Natural killer cell treated with Interleukin-12 subunit alpha and Interleukin-12 subunit beta and Interleukin-15 and Interleukin-18, amount 100 ng/mL, for 72 hours (primary cell): ENCODE measurements around the gene TMEM240. TPM values are rescaled to one million over a fixed set of nuclear protein-coding genes. Genes with fewer than 3 reads are reported as not detected.
"Not testable (repeated sequence)": the region's sequence is repeated elsewhere in the genome, so short reads cannot be mapped to it uniquely, and the experiment has no call there.

Experiments
- ATAC-seq, 2 donors: fragments of 150-1000 bp; cut with Tn5 transposase in 1 of 2; sonication (Bioruptor Pico), chemical (Tn5 transposase) in 1 of 2; 2 replicates each; pipeline ENCODE4 v1.10.0; 2021
- DNase-seq: peaks from one replicate; pipeline ENCODE4 v3.0.0; 2022; ENCODE audit warnings: low spot score
- H3K27ac Mint-ChIP-seq, 2 donors: 1 replicate in 1 of 2; 2 replicates in 1 of 2; pipeline ENCODE4 v1.8.0; 2022; ENCODE audit warnings: mixed read lengths in 2 of 2, mild to moderate bottlenecking in 1 of 2, moderate library complexity in 1 of 2
- H3K27me3 Mint-ChIP-seq, 2 donors: 1 replicate in 1 of 2; 2 replicates in 1 of 2; pipeline ENCODE4 v1.8.0; 2022; ENCODE audit warnings: mixed read lengths in 2 of 2
- H3K36me3 Mint-ChIP-seq: one replicate; pipeline ENCODE4 v1.8.0; 2022; ENCODE audit warnings: mixed read lengths
- H3K4me1 Mint-ChIP-seq, 2 donors: 1 replicate in 1 of 2; 2 replicates in 1 of 2; pipeline ENCODE4 v1.8.0; 2022; ENCODE audit warnings: low read depth in 2 of 2, mixed read lengths in 2 of 2, mild to moderate bottlenecking in 1 of 2
- H3K4me3 Mint-ChIP-seq: one replicate; pipeline ENCODE4 v1.8.0; 2022; ENCODE audit warnings: mixed read lengths
- H3K9me3 Mint-ChIP-seq: 2 replicates; pipeline ENCODE4 v1.8.0; 2022; ENCODE audit warnings: mixed read lengths
- total RNA-seq, 2 donors: library from RNA; stranded (reverse); gene quantifications; one replicate each; pipeline ENCODE4 v1.2.3, GENCODE V29; 2022

TMEM240 gene
- total RNA-seq, 2 donors from 2014 or later: 1.6 TPM; not detected in 1

DNA sequence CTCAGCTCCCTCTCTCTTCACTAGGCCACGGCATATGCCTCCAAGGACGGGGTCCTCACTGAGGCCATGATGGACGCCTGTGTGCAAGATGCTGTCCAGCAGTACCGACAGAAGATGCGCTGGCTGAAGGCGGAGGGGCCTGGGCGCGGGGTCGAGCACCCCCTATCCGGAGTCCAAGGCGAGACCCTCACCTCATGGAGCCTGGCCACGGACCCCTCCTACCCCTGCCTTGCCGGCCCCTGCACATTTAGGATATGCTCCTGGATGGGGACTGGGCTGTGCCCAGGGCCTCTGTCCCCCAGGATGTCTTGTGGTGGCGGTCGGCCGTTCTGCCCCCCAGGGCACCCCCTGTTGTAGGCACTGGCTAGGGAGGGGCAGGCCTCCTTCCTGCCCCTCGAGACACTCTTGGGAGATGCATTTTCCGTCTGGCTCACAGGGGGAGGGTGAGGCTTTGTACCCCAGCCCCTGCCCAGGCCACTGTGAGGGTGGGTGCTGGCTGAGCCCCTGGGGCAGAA, 44.9 kb downstream of the TMEM240 start:
- H3K27ac Mint-ChIP-seq, H3K27me3 Mint-ChIP-seq, H3K9me3 Mint-ChIP-seq, H3K4me1 Mint-ChIP-seq, DNase-seq, H3K4me3 Mint-ChIP-seq: not testable (repeated sequence)
- ATAC-seq: peak; percentile 21 to 46
- peaks cover 12% of the 10 kb centered on the region for H3K36me3 Mint-ChIP-seq

DNA sequence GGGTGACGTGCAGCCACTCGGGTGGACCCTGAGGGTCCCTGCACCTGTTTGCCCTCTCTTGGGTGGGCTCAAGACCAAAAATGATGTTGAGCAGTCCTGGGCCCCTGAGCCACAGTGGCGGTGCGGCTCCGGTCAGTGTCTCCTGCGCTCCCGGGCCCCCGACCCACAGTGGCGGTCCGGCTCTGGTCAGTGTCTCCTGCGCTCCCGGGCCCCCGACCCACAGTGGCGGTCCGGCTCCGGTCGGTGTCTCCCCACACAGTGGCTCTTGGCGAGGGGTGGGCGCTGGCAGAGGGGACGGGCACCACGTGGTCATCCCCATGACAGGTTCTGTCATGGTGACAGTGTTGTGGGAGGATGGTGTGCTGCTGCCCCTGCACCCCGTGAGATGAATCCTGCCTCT, 46.1 kb downstream of the TMEM240 start:
- DNase-seq, H3K4me3 Mint-ChIP-seq, H3K27me3 Mint-ChIP-seq, H3K27ac Mint-ChIP-seq, H3K4me1 Mint-ChIP-seq, H3K9me3 Mint-ChIP-seq, ATAC-seq: not testable (repeated sequence)
- H3K36me3 Mint-ChIP-seq: peaks cover 12% of the 10 kb centered on the region

DNA sequence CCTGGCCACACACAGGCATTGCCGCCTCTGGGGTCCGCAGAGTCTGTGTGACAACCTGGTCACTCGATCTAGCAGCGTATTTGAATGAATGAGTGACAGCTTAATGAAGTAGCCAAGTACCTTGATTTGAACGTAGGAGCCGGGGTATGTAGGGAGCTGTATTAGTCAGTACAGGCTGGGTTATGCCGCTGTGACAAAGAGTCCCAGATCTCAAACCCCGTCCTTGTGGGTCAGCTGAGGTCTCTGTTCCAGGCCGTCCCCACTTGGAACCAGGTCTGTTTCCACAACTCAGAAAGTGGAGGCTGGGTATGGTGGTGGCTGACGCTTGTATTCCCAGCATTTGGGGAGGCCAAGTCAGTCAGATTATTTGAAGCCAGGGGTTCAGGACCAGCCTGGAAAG, 48.8 kb downstream of the TMEM240 start:
- ATAC-seq (no peak), DNase-seq (no peak)
- peaks cover 3% of the 10 kb centered on the region for H3K9me3 Mint-ChIP-seq
- H3K4me3 Mint-ChIP-seq: no peak overlapping the region
- no peaks in the 10 kb centered on the region for H3K27me3 Mint-ChIP-seq
- H3K27ac Mint-ChIP-seq: no peak overlapping the region
- no peaks in the 10 kb centered on the region for H3K4me1 Mint-ChIP-seq
- H3K36me3 Mint-ChIP-seq: peaks cover 12% of the 10 kb centered on the region

DNA sequence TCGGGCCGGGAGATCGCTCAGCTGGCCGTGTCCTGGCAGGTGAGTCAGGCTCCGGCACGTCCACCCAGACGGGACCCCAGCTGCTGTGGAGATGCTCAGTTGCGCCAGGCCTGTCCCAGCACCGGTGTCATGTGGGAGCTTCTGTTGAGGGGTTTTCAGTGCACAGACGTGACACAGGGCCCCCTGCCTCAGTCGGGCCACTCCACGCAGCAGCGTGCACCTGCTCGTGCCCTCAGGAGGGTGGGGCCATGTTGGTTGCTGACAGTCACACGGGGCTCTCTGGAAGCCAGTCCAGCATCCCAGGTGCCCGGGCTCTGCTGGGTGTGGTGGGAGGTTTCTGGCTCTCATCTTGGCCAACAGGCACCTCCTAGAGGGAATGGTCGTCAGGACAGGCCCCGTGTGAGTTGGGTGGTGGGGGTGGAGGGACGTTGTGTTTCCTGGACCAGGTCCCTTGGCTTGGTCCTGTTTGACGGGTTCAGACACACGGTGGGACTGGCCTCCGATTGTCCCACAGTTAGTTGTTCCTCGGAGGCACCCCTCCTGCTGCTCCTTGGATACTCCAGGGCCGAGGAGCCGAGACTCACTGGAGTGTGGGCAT, 49.7 kb downstream of the TMEM240 start:
- H3K36me3 Mint-ChIP-seq: peaks cover 12% of the 10 kb centered on the region
- peaks cover 3% of the 10 kb centered on the region for H3K9me3 Mint-ChIP-seq
- no peaks in the 10 kb centered on the region for H3K4me1 Mint-ChIP-seq
- no peaks in the 10 kb centered on the region for H3K27me3 Mint-ChIP-seq
- H3K4me3 Mint-ChIP-seq: no peak overlapping the region
- ATAC-seq (no peak), DNase-seq (no peak)
- H3K27ac Mint-ChIP-seq: no peak overlapping the region

DNA sequence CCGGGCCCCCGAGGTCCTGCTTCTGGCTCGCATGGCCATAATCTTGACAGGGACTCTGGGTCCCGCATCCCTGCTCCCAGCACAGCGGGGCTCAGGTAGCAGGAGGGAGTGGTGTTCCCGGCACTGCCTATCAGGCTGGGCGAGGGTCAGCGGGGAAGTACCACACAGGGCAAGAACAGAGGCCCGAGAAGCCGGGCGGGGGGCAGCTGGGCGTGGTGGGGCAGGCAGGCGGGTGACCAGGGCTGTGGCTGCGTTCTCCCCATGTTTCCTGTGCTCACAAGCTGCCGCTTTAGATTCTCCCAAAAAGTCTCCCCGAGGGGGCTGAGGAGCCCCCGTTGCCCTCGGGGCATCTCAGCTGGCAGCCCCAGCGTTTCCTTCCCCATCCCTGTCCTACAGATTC, 50.6 kb downstream of the TMEM240 start:
- H3K27ac Mint-ChIP-seq: no peak overlapping the region
- DNase-seq: no peak
- H3K4me1 Mint-ChIP-seq: no peaks in the 10 kb centered on the region
- peaks cover 3% of the 10 kb centered on the region for H3K9me3 Mint-ChIP-seq
- peaks cover 12% of the 10 kb centered on the region for H3K36me3 Mint-ChIP-seq
- no peak overlapping the region for H3K4me3 Mint-ChIP-seq
- no peaks in the 10 kb centered on the region for H3K27me3 Mint-ChIP-seq
- ATAC-seq: peak in 1 of 2 donors; percentile 11

DNA sequence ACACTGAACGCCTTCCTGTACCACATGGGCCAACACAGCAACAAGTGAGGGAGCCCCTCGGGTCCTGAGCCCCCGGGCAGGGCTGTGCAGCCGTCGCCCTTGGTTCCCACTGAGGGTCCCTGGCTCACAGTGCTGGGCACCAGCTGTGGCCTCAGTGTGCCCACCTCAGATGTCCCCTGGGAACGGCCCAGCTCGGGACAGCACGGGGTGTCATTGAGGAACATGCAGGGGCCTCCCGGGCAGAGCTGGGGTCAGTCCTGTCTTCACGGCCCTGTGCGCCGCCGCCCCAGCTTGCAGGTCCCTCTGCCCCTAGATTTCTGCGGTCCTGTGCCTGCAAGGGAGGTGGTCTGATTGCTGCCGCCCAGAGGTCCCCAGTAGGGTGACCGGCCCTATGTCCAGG, 51.2 kb downstream of the TMEM240 start:
- peaks cover 3% of the 10 kb centered on the region for H3K9me3 Mint-ChIP-seq
- H3K27ac Mint-ChIP-seq: no peak overlapping the region
- DNase-seq (no peak), ATAC-seq (no peak)
- no peaks in the 10 kb centered on the region for H3K4me1 Mint-ChIP-seq
- H3K27me3 Mint-ChIP-seq: no peaks in the 10 kb centered on the region
- no peak overlapping the region for H3K4me3 Mint-ChIP-seq
- H3K36me3 Mint-ChIP-seq: peaks cover 12% of the 10 kb centered on the region

DNA sequence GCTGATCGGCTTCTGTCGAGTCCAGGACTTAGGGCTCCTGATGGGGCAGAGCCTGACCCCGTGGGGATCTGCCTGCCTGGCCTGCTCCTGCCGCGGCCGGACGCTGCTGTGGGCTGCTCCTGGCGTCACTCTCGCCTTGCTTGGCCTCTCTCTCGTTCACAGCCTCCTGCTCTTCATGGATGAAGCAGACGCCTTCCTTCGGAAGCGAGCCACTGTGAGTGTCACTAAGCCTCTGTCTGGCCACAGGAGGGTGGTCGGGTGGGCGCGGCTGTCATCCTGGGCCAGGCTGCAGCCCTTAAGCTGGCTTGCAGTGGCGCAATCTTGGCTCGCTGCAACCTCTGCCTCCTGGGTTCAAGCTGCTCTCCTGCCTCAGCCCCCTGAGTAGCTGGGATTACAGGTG, 52.7 kb downstream of the TMEM240 start:
- Mint-ChIP-seq H3K36me3 (no peaks in the 10 kb centered on the region), H3K27ac (no peak overlapping the region), H3K27me3 (no peaks in the 10 kb centered on the region), H3K4me1 (no peaks in the 10 kb centered on the region), H3K4me3 (no peak overlapping the region), H3K9me3 (no peaks in the 10 kb centered on the region)
- DNase-seq: no peak
- no peak for ATAC-seq

DNA sequence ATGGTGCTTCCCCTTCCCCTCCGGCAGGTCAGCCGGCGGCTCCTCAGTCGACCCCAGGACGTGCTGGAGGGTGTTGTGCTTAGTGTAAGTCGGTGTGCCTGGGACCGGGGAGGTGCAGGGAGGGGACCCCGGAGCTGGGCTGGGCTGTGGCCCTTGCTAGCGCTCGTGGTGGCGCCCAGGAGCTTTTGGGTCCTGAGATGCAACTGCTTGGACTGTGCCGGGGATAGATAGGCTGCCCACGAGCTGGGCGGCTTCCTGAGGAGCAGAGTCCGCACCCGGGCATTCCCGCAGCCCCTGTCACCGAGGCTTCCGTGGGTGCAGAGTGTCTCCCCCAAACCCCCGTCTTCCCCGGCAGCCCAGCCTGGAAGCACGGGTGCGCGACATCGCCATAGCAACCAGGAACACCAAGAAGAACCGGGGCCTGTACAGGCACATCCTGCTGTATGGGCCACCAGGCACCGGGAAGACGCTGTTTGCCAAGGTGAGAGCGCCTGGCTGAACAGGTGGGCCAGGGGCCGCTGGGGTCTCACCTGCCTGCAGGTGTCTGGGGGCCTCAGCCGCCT, 54.6 kb downstream of the TMEM240 start:
- H3K4me3 Mint-ChIP-seq, H3K36me3 Mint-ChIP-seq, H3K9me3 Mint-ChIP-seq, H3K27ac Mint-ChIP-seq, H3K27me3 Mint-ChIP-seq, DNase-seq, ATAC-seq, H3K4me1 Mint-ChIP-seq: not testable (repeated sequence)

DNA sequence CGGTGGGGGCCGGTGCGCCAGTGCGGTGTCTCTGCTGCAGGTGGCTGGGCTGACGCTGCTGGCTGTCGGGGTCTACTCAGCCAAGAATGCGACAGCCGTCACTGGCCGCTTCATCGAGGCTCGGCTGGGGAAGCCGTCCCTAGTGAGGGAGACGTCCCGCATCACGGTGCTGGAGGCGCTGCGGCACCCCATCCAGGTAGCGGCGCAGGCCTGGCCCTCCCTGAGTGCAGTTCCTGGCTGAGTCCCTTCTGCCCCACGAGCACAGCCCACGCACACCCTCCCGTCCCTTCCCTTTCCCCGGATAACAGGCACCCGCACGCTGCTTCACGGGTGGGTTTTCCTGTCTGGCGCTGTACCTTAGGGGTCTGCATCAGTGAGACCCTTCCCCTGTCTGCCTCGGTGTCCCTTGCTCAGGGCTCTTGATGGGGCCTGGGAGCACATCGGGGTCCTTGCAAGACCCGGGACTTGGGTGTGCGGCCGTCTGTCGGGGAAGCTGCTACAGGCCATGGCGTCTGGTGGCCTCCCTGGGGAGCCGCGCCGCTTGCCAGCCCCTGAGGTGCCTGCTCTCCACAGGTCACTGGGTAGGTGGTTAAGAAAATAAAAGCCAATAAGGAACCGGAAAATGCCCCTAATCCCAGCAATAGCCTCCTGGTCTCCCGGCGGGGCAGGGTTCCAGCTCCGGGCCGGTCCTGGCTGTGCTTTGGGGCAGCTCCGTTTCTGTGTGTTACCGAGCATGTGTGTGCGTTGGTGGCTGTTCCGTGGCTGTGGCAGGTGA, 55.3 kb downstream of the TMEM240 start:
- ATAC-seq: peak in 1 of 2 donors; percentile 13
- H3K4me1 Mint-ChIP-seq, H3K4me3 Mint-ChIP-seq, H3K9me3 Mint-ChIP-seq, H3K27ac Mint-ChIP-seq, H3K27me3 Mint-ChIP-seq, DNase-seq, H3K36me3 Mint-ChIP-seq: not testable (repeated sequence)

Other genes with a start within 250 kb of the TMEM240 start
- gene ACAP3, start 232.7 kb downstream of the TMEM240 start, total RNA-seq: 10 to 100 TPM; 32.5 to 60.5 TPM
- gene PUSL1, start 232.0 kb downstream of the TMEM240 start, total RNA-seq: 10 to 100 TPM; 19.2 to 39.0 TPM
- gene INTS11, start 216.0 kb downstream of the TMEM240 start, total RNA-seq: 100 to 1,000 TPM; 122 to 204 TPM
- gene CPTP, start 215.8 kb downstream of the TMEM240 start, total RNA-seq: 10 to 100 TPM; 15.7 to 20.1 TPM
- under 1 TPM; 0.81 to 0.89 TPM for gene TAS1R3, start 209.3 kb downstream of the TMEM240 start, total RNA-seq
- 10 to 100 TPM; 29.4 to 66.5 TPM for gene DVL1, start 191.2 kb downstream of the TMEM240 start, total RNA-seq
- not detected for gene MXRA8, start 182.1 kb downstream of the TMEM240 start, total RNA-seq
- gene AURKAIP1, start 165.4 kb downstream of the TMEM240 start, total RNA-seq: 100 to 1,000 TPM; 106 to 216 TPM
- 100 to 1,000 TPM; 124 to 196 TPM for gene CCNL2, start 141.3 kb downstream of the TMEM240 start, total RNA-seq
- 100 to 1,000 TPM; 138 to 175 TPM for gene MRPL20, start 133.3 kb downstream of the TMEM240 start, total RNA-seq
- not detected for gene ANKRD65, start 119.3 kb downstream of the TMEM240 start, total RNA-seq
- 1 to 10 TPM; 1.3 to 7.7 TPM for gene VWA1, start 104.9 kb downstream of the TMEM240 start, total RNA-seq
- gene ATAD3C, start 90.9 kb downstream of the TMEM240 start, total RNA-seq: 1 to 10 TPM in 1 of 2 donors, under 1 TPM in 1; 0.17 to 1.7 TPM
- 100 to 1,000 TPM in 1 of 2 donors, 10 to 100 TPM in 1; 56.6 to 126 TPM for gene ATAD3B, start 68.9 kb downstream of the TMEM240 start, total RNA-seq
- gene ATAD3A, start 28.5 kb downstream of the TMEM240 start, total RNA-seq: 100 to 1,000 TPM in 1 of 2 donors, 10 to 100 TPM in 1; 52.7 to 126 TPM
- gene SSU72, start 34.2 kb upstream of the TMEM240 start, total RNA-seq: 100 to 1,000 TPM in 1 of 2 donors, 10 to 100 TPM in 1; 97.6 to 146 TPM
- 1 to 10 TPM in 1 of 2 donors, under 1 TPM in 1; 0.81 to 2.4 TPM for gene FNDC10, start 59.5 kb upstream of the TMEM240 start, total RNA-seq
- 10 to 100 TPM; 29.3 to 43.5 TPM for gene MIB2, start 74.9 kb upstream of the TMEM240 start, total RNA-seq
- gene MMP23B, start 91.5 kb upstream of the TMEM240 start, total RNA-seq: 1 to 10 TPM; 4.9 to 6.1 TPM
- 10 to 100 TPM; 37.2 to 51.7 TPM for gene CDK11B, start 118.4 kb upstream of the TMEM240 start, total RNA-seq
- gene SLC35E2B, start 152.2 kb upstream of the TMEM240 start, total RNA-seq: 10 to 100 TPM; 32.8 to 34.6 TPM
- 100 to 1,000 TPM in 1 of 2 donors, 10 to 100 TPM in 1; 75.9 to 129 TPM for gene CDK11A, start 183.7 kb upstream of the TMEM240 start, total RNA-seq
- gene NADK, start 237.8 kb upstream of the TMEM240 start, total RNA-seq: 100 to 1,000 TPM in 1 of 2 donors, 10 to 100 TPM in 1; 89.1 to 145 TPM